Measurements from ENCODE around the gene METTL22.

Gene METTL22

GRCh38 chr16:8697965-8698364, 76.5 kb downstream of the METTL22 start:
- no peak for DNase-seq

Measured in GOT3 (cell line).